H9 (cell line): ENCODE measurements around the gene MX1. TPM values are rescaled to one million over a fixed set of nuclear protein-coding genes. Genes with fewer than 3 reads are reported as not detected.

Source experiments
- DNase-seq: peaks from one replicate; pipeline ENCODE4 v3.0.0-alpha.2; 2017
- H2AFZ ChIP-seq: one replicate; pipeline ENCODE4 v1.6.1; 2013; ENCODE audit warnings: mild to moderate bottlenecking, low read length, control low read depth, moderate library complexity
- H2AK5ac ChIP-seq: 2 replicates; pipeline ENCODE4 v1.6.1; 2013; ENCODE audit warnings: low read length, control low read depth, mixed read lengths; ENCODE audit not compliant: insufficient read length
- H2BK120ac ChIP-seq: one replicate; pipeline ENCODE4 v1.6.1; 2013; ENCODE audit warnings: low read depth, mild to moderate bottlenecking, low read length, control low read depth, inconsistent platforms; ENCODE audit not compliant: poor library complexity, severe bottlenecking
- H2BK12ac ChIP-seq: 2 replicates; pipeline ENCODE4 v1.6.1; 2013; ENCODE audit warnings: low read length, control low read depth, mixed read lengths, low read depth; ENCODE audit not compliant: insufficient read length
- H2BK15ac ChIP-seq: 2 replicates; pipeline ENCODE4 v1.6.1; 2013; ENCODE audit warnings: low read depth, low read length, control low read depth
- H2BK20ac ChIP-seq: one replicate; pipeline ENCODE4 v1.6.1; 2013; ENCODE audit warnings: low read depth, mild to moderate bottlenecking, low read length, control low read depth, inconsistent platforms; ENCODE audit not compliant: poor library complexity, severe bottlenecking
- H2BK5ac ChIP-seq: 2 replicates; pipeline ENCODE4 v1.6.1; 2013; ENCODE audit warnings: low read length, control low read depth, mixed read lengths; ENCODE audit not compliant: insufficient read length
- H3K14ac ChIP-seq: 2 replicates; pipeline ENCODE4 v1.6.1; 2013; ENCODE audit warnings: low read length, control low read depth; ENCODE audit not compliant: insufficient read depth
- H3K18ac ChIP-seq: 2 replicates; pipeline ENCODE4 v1.6.1; 2013; ENCODE audit warnings: low read depth, mild to moderate bottlenecking, mixed read lengths, low read length, control low read depth; ENCODE audit not compliant: insufficient read length
- H3K23ac ChIP-seq: 2 replicates; pipeline ENCODE4 v1.6.1; 2013; ENCODE audit warnings: low read length, control low read depth, mixed read lengths, low read depth; ENCODE audit not compliant: insufficient read length
- H3K23me2 ChIP-seq: 2 replicates; pipeline ENCODE4 v1.6.1; 2013; ENCODE audit warnings: low read depth, mild to moderate bottlenecking, mixed read lengths, low read length, control low read depth; ENCODE audit not compliant: insufficient read length, poor library complexity, severe bottlenecking
- H3K27ac ChIP-seq: 2 replicates; pipeline ENCODE4 v1.5.1; 2013; ENCODE audit warnings: low read length, control low read depth, mixed read lengths, low read depth; ENCODE audit not compliant: insufficient read length
- H3K27me3 ChIP-seq: 2 replicates; pipeline ENCODE4 v1.6.1; 2013; ENCODE audit warnings: low read length, control low read depth, inconsistent platforms; ENCODE audit not compliant: insufficient read depth
- H3K4ac ChIP-seq: 2 replicates; pipeline ENCODE4 v1.6.1; 2013; ENCODE audit warnings: low read depth, mild to moderate bottlenecking, control low read depth, inconsistent platforms, low read length, moderate library complexity
- H3K4me1 ChIP-seq: 2 replicates; pipeline ENCODE4 v1.6.1; 2013; ENCODE audit warnings: low read length, control low read depth, inconsistent platforms; ENCODE audit not compliant: insufficient read depth
- H3K4me2 ChIP-seq: 2 replicates; pipeline ENCODE4 v1.6.1; 2013; ENCODE audit warnings: low read length, control low read depth, mixed read lengths; ENCODE audit not compliant: insufficient read length, insufficient read depth
- H3K56ac ChIP-seq: 2 replicates; pipeline ENCODE4 v1.6.1; 2013; ENCODE audit warnings: low read depth, mild to moderate bottlenecking, mixed read lengths, low read length, control low read depth; ENCODE audit not compliant: insufficient read length
- H3K79me1 ChIP-seq: 2 replicates; pipeline ENCODE4 v1.6.1; 2013; ENCODE audit warnings: low read depth, mild to moderate bottlenecking, moderate library complexity, low read length, control low read depth, inconsistent platforms; ENCODE audit not compliant: insufficient read depth, poor library complexity, severe bottlenecking
- H3K79me2 ChIP-seq: 2 replicates; pipeline ENCODE4 v1.6.1; 2013; ENCODE audit warnings: low read length, control low read depth, inconsistent platforms; ENCODE audit not compliant: insufficient read depth
- H3K9ac ChIP-seq: 2 replicates; pipeline ENCODE4 v1.6.1; 2013; ENCODE audit warnings: low read length, control low read depth, mixed read lengths; ENCODE audit not compliant: insufficient read length; ENCODE audit errors: extremely low read depth
- H3K9me3 ChIP-seq: one replicate; pipeline ENCODE4 v1.6.1; 2013; ENCODE audit warnings: low read depth, low read length, inconsistent platforms; ENCODE audit not compliant: control insufficient read depth
- H3T11ph ChIP-seq: one replicate; pipeline ENCODE4 v1.6.1; 2013; ENCODE audit warnings: mild to moderate bottlenecking, low read length, control low read depth, inconsistent platforms
- H4K20me1 ChIP-seq: one replicate; pipeline ENCODE4 v1.6.1; 2013; ENCODE audit not compliant: control insufficient read depth, insufficient read length, insufficient read depth
- H4K5ac ChIP-seq: 2 replicates; pipeline ENCODE4 v1.6.1; 2013; ENCODE audit warnings: low read depth, mild to moderate bottlenecking, mixed read lengths, low read length, control low read depth; ENCODE audit not compliant: insufficient read length
- H4K8ac ChIP-seq: replicated peaks from 2 replicates; pipeline ENCODE4 v1.6.1; 2013; ENCODE audit warnings: low read length, control low read depth, mixed read lengths, low read depth; ENCODE audit not compliant: insufficient read length
- H4K91ac ChIP-seq: 2 replicates; pipeline ENCODE4 v1.6.1; 2013; ENCODE audit warnings: low read depth, mild to moderate bottlenecking, moderate library complexity, mixed read lengths, low read length, control low read depth; ENCODE audit not compliant: insufficient read length
- H3K27ac Mint-ChIP-seq, 3 experiments: 2 replicates in 2 of 3; 3 replicates in 1 of 3; pipeline ENCODE4 v1.8.0; 2020 to 2021; ENCODE audit warnings: mixed read lengths in 3 of 3, mild to moderate bottlenecking in 1 of 3, moderate library complexity in 1 of 3
- H3K27me3 Mint-ChIP-seq: 2 replicates; pipeline ENCODE4 v1.8.0; 2021; ENCODE audit warnings: low read depth, mild to moderate bottlenecking, moderate library complexity, mixed read lengths
- H3K36me3 Mint-ChIP-seq, 3 experiments: 2 replicates in 2 of 3; 3 replicates in 1 of 3; pipeline ENCODE4 v1.8.0; 2020 to 2021; ENCODE audit warnings: low read depth in 3 of 3, mixed read lengths in 3 of 3; ENCODE audit not compliant: insufficient read depth in 1 of 3
- H3K4me1 Mint-ChIP-seq, 2 experiments: 2 replicates each; pipeline ENCODE4 v1.8.0; 2020; ENCODE audit warnings: mixed read lengths in 2 of 2
- H3K4me3 Mint-ChIP-seq, 2 experiments: 2 replicates in 1 of 2; 3 replicates in 1 of 2; pipeline ENCODE4 v1.8.0; 2020 to 2021; ENCODE audit warnings: mild to moderate bottlenecking in 2 of 2, mixed read lengths in 2 of 2, moderate library complexity in 1 of 2
- H3K9me3 Mint-ChIP-seq, 2 experiments: 2 replicates in 1 of 2; 3 replicates in 1 of 2; pipeline ENCODE4 v1.8.0; 2020; ENCODE audit warnings: mild to moderate bottlenecking in 2 of 2, mixed read lengths in 2 of 2, moderate library complexity in 1 of 2
- CTCF ChIP-seq: fragments of 200-600 bp; sonication (generic); conservative IDR thresholded peaks from 3 replicates; pipeline ENCODE4 v1.8.0; 2021; ENCODE audit warnings: antibody characterized with exemption, mild to moderate bottlenecking
- WGBS: extraction: QIAGEN DNeasy Blood & Tissue Kit; methylation state at CpG from one replicate; pipeline ENCODE4 v1.1.7; 2013; ENCODE audit warnings: missing lambda C conversion rate, low lambda C conversion rate, mixed read lengths; ENCODE audit not compliant: insufficient read length; ENCODE audit errors: extremely low coverage; 5-methylcytosine and 5-hydroxymethylcytosine counted together
- total RNA-seq: library from RNA; stranded (reverse); gene quantifications from 2 replicates; pipeline ENCODE4 v1.2.1, GENCODE V29; 2021

The MX1 gene
- total RNA-seq, 1 experiment from 2014 or later = 6.3 TPM

- Histone ChIP-seq H3K27ac (no peak overlapping the region), H2BK15ac (no peak overlapping the region; the same call in 1 of the 2 replicates), H3T11ph (no peak overlapping the region), H3K56ac (no peak overlapping the region), H3K79me1 (no peaks in the 10 kb centered on the region), H3K23ac (no peak overlapping the region), H3K4me2 (no peak overlapping the region), H3K4ac (no peak overlapping the region), H2AFZ (no peak overlapping the region), H4K8ac (no peak overlapping the region), H3K27me3 (no peaks in the 10 kb centered on the region), H2BK120ac (no peak overlapping the region), H2BK20ac (no peak overlapping the region), H3K4me1 (no peaks in the 10 kb centered on the region), H2BK12ac (no peak overlapping the region), H4K20me1 (no peaks in the 10 kb centered on the region), H3K9ac (no peak overlapping the region), H3K14ac (no peak overlapping the region), H2AK5ac (no peak overlapping the region), H3K9me3 (no peaks in the 10 kb centered on the region), H3K18ac (no peak overlapping the region), H3K79me2 (no peaks in the 10 kb centered on the region), H4K91ac (no peak overlapping the region), H2BK5ac (no peak overlapping the region), H3K23me2 (no peaks in the 10 kb centered on the region), H4K5ac (no peak overlapping the region)
- H3K27ac Mint-ChIP-seq = peak overlapping the region in 2 of 3 experiments; percentile 41 to 71; a peak in 3 of 7 replicates
- H3K4me3 Mint-ChIP-seq = no peak overlapping the region
- DNase-seq = no peak
- H3K27me3 Mint-ChIP-seq = peaks cover 2% of the 10 kb centered on the region
- peaks cover 0 to 7% (median 0%) of the 10 kb centered on the region in 3 experiments; a peak in 2 of 7 replicates for H3K36me3 Mint-ChIP-seq
- H3K9me3 Mint-ChIP-seq = peaks cover 0 to 6% of the 10 kb centered on the region in 2 experiments; a peak in 1 of 5 replicates
- peaks cover 3 to 6% of the 10 kb centered on the region in 2 experiments; a peak in 3 of 4 replicates for H3K4me1 Mint-ChIP-seq
- TF ChIP-seq CTCF = no peak
- no CpG with 5 or more reads among the region's 14 CpGs for WGBS
Measured at GRCh38 chr21:41388259-41388658, 37.8 kb upstream of the MX1 start.
